ENCODE data around the gene INO80D.

DNA sequence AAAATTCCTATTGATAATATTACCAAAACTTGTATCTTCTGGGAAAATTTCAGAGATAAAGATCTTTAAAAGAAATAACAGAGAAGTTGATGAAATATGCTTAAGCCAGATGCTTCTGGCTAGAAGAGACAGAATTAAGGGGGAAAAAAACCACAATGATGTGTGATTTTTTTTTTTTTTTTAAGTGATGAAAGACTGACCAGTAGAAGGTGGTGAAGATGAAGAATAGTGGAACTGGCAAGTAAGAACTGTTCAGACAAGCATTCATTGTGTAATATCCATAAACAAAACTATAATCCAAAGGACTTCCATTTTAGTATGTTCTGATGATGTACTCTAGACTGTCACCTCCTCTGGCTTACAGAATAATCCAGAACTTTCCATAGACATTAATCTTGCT is 89.8 kb downstream of the INO80D start:
- TF ChIP-seq, protein P1, sequence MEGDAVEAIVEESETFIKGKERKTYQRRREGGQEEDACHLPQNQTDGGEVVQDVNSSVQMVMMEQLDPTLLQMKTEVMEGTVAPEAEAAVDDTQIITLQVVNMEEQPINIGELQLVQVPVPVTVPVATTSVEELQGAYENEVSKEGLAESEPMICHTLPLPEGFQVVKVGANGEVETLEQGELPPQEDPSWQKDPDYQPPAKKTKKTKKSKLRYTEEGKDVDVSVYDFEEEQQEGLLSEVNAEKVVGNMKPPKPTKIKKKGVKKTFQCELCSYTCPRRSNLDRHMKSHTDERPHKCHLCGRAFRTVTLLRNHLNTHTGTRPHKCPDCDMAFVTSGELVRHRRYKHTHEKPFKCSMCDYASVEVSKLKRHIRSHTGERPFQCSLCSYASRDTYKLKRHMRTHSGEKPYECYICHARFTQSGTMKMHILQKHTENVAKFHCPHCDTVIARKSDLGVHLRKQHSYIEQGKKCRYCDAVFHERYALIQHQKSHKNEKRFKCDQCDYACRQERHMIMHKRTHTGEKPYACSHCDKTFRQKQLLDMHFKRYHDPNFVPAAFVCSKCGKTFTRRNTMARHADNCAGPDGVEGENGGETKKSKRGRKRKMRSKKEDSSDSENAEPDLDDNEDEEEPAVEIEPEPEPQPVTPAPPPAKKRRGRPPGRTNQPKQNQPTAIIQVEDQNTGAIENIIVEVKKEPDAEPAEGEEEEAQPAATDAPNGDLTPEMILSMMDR (IDR thresholded peaks at IDR 0.05 in 4 of 5, conservative IDR thresholded peaks at IDR 0.05 in 1 of 5): no peak
- TF ChIP-seq POLR2A (IDR thresholded peaks at IDR 0.05): no peak
